H9 (cell line): ENCODE measurements around the gene NKAPD1. TPM values are rescaled to one million over a fixed set of nuclear protein-coding genes. Genes with fewer than 3 reads are reported as not detected.

Experiments
- DNase-seq: peaks from one replicate; pipeline ENCODE4 v3.0.0-alpha.2; 2017
- H2AFZ ChIP-seq: one replicate; pipeline ENCODE4 v1.6.1; 2013; ENCODE audit warnings: mild to moderate bottlenecking, low read length, control low read depth, moderate library complexity
- H2AK5ac ChIP-seq: 2 replicates; pipeline ENCODE4 v1.6.1; 2013; ENCODE audit warnings: low read length, control low read depth, mixed read lengths; ENCODE audit not compliant: insufficient read length
- H2BK120ac ChIP-seq: one replicate; pipeline ENCODE4 v1.6.1; 2013; ENCODE audit warnings: low read depth, mild to moderate bottlenecking, low read length, control low read depth, inconsistent platforms; ENCODE audit not compliant: poor library complexity, severe bottlenecking
- H2BK12ac ChIP-seq: 2 replicates; pipeline ENCODE4 v1.6.1; 2013; ENCODE audit warnings: low read length, control low read depth, mixed read lengths, low read depth; ENCODE audit not compliant: insufficient read length
- H2BK15ac ChIP-seq: 2 replicates; pipeline ENCODE4 v1.6.1; 2013; ENCODE audit warnings: low read depth, low read length, control low read depth
- H2BK20ac ChIP-seq: one replicate; pipeline ENCODE4 v1.6.1; 2013; ENCODE audit warnings: low read depth, mild to moderate bottlenecking, low read length, control low read depth, inconsistent platforms; ENCODE audit not compliant: poor library complexity, severe bottlenecking
- H2BK5ac ChIP-seq: 2 replicates; pipeline ENCODE4 v1.6.1; 2013; ENCODE audit warnings: low read length, control low read depth, mixed read lengths; ENCODE audit not compliant: insufficient read length
- H3K14ac ChIP-seq: 2 replicates; pipeline ENCODE4 v1.6.1; 2013; ENCODE audit warnings: low read length, control low read depth; ENCODE audit not compliant: insufficient read depth
- H3K18ac ChIP-seq: 2 replicates; pipeline ENCODE4 v1.6.1; 2013; ENCODE audit warnings: low read depth, mild to moderate bottlenecking, mixed read lengths, low read length, control low read depth; ENCODE audit not compliant: insufficient read length
- H3K23ac ChIP-seq: 2 replicates; pipeline ENCODE4 v1.6.1; 2013; ENCODE audit warnings: low read length, control low read depth, mixed read lengths, low read depth; ENCODE audit not compliant: insufficient read length
- H3K23me2 ChIP-seq: 2 replicates; pipeline ENCODE4 v1.6.1; 2013; ENCODE audit warnings: low read depth, mild to moderate bottlenecking, mixed read lengths, low read length, control low read depth; ENCODE audit not compliant: insufficient read length, poor library complexity, severe bottlenecking
- H3K27ac ChIP-seq: 2 replicates; pipeline ENCODE4 v1.5.1; 2013; ENCODE audit warnings: low read length, control low read depth, mixed read lengths, low read depth; ENCODE audit not compliant: insufficient read length
- H3K27me3 ChIP-seq: 2 replicates; pipeline ENCODE4 v1.6.1; 2013; ENCODE audit warnings: low read length, control low read depth, inconsistent platforms; ENCODE audit not compliant: insufficient read depth
- H3K4ac ChIP-seq: 2 replicates; pipeline ENCODE4 v1.6.1; 2013; ENCODE audit warnings: low read depth, mild to moderate bottlenecking, control low read depth, inconsistent platforms, low read length, moderate library complexity
- H3K4me1 ChIP-seq: 2 replicates; pipeline ENCODE4 v1.6.1; 2013; ENCODE audit warnings: low read length, control low read depth, inconsistent platforms; ENCODE audit not compliant: insufficient read depth
- H3K4me2 ChIP-seq: 2 replicates; pipeline ENCODE4 v1.6.1; 2013; ENCODE audit warnings: low read length, control low read depth, mixed read lengths; ENCODE audit not compliant: insufficient read length, insufficient read depth
- H3K56ac ChIP-seq: 2 replicates; pipeline ENCODE4 v1.6.1; 2013; ENCODE audit warnings: low read depth, mild to moderate bottlenecking, mixed read lengths, low read length, control low read depth; ENCODE audit not compliant: insufficient read length
- H3K79me1 ChIP-seq: 2 replicates; pipeline ENCODE4 v1.6.1; 2013; ENCODE audit warnings: low read depth, mild to moderate bottlenecking, moderate library complexity, low read length, control low read depth, inconsistent platforms; ENCODE audit not compliant: insufficient read depth, poor library complexity, severe bottlenecking
- H3K79me2 ChIP-seq: 2 replicates; pipeline ENCODE4 v1.6.1; 2013; ENCODE audit warnings: low read length, control low read depth, inconsistent platforms; ENCODE audit not compliant: insufficient read depth
- H3K9ac ChIP-seq: 2 replicates; pipeline ENCODE4 v1.6.1; 2013; ENCODE audit warnings: low read length, control low read depth, mixed read lengths; ENCODE audit not compliant: insufficient read length; ENCODE audit errors: extremely low read depth
- H3K9me3 ChIP-seq: one replicate; pipeline ENCODE4 v1.6.1; 2013; ENCODE audit warnings: low read depth, low read length, inconsistent platforms; ENCODE audit not compliant: control insufficient read depth
- H3T11ph ChIP-seq: one replicate; pipeline ENCODE4 v1.6.1; 2013; ENCODE audit warnings: mild to moderate bottlenecking, low read length, control low read depth, inconsistent platforms
- H4K20me1 ChIP-seq: one replicate; pipeline ENCODE4 v1.6.1; 2013; ENCODE audit not compliant: control insufficient read depth, insufficient read length, insufficient read depth
- H4K5ac ChIP-seq: 2 replicates; pipeline ENCODE4 v1.6.1; 2013; ENCODE audit warnings: low read depth, mild to moderate bottlenecking, mixed read lengths, low read length, control low read depth; ENCODE audit not compliant: insufficient read length
- H4K8ac ChIP-seq: replicated peaks from 2 replicates; pipeline ENCODE4 v1.6.1; 2013; ENCODE audit warnings: low read length, control low read depth, mixed read lengths, low read depth; ENCODE audit not compliant: insufficient read length
- H4K91ac ChIP-seq: 2 replicates; pipeline ENCODE4 v1.6.1; 2013; ENCODE audit warnings: low read depth, mild to moderate bottlenecking, moderate library complexity, mixed read lengths, low read length, control low read depth; ENCODE audit not compliant: insufficient read length
- H3K27ac Mint-ChIP-seq, 3 experiments: 2 replicates in 2 of 3; 3 replicates in 1 of 3; pipeline ENCODE4 v1.8.0; 2020 to 2021; ENCODE audit warnings: mixed read lengths in 3 of 3, mild to moderate bottlenecking in 1 of 3, moderate library complexity in 1 of 3
- H3K27me3 Mint-ChIP-seq: 2 replicates; pipeline ENCODE4 v1.8.0; 2021; ENCODE audit warnings: low read depth, mild to moderate bottlenecking, moderate library complexity, mixed read lengths
- H3K36me3 Mint-ChIP-seq, 3 experiments: 2 replicates in 2 of 3; 3 replicates in 1 of 3; pipeline ENCODE4 v1.8.0; 2020 to 2021; ENCODE audit warnings: low read depth in 3 of 3, mixed read lengths in 3 of 3; ENCODE audit not compliant: insufficient read depth in 1 of 3
- H3K4me1 Mint-ChIP-seq, 2 experiments: 2 replicates each; pipeline ENCODE4 v1.8.0; 2020; ENCODE audit warnings: mixed read lengths in 2 of 2
- H3K4me3 Mint-ChIP-seq, 2 experiments: 2 replicates in 1 of 2; 3 replicates in 1 of 2; pipeline ENCODE4 v1.8.0; 2020 to 2021; ENCODE audit warnings: mild to moderate bottlenecking in 2 of 2, mixed read lengths in 2 of 2, moderate library complexity in 1 of 2
- H3K9me3 Mint-ChIP-seq, 2 experiments: 2 replicates in 1 of 2; 3 replicates in 1 of 2; pipeline ENCODE4 v1.8.0; 2020; ENCODE audit warnings: mild to moderate bottlenecking in 2 of 2, mixed read lengths in 2 of 2, moderate library complexity in 1 of 2
- CTCF ChIP-seq: fragments of 200-600 bp; sonication (generic); conservative IDR thresholded peaks from 3 replicates; pipeline ENCODE4 v1.8.0; 2021; ENCODE audit warnings: antibody characterized with exemption, mild to moderate bottlenecking
- WGBS: extraction: QIAGEN DNeasy Blood & Tissue Kit; methylation state at CpG from one replicate; pipeline ENCODE4 v1.1.7; 2013; ENCODE audit warnings: missing lambda C conversion rate, low lambda C conversion rate, mixed read lengths; ENCODE audit not compliant: insufficient read length; ENCODE audit errors: extremely low coverage; 5-methylcytosine and 5-hydroxymethylcytosine counted together
- total RNA-seq: library from RNA; stranded (reverse); gene quantifications from 2 replicates; pipeline ENCODE4 v1.2.1, GENCODE V29; 2021

NKAPD1 gene
- total RNA-seq, 1 experiment from 2014 or later, result 25.9 TPM

GRCh38 chr11:112123129-112123528 is 49.0 kb downstream of the NKAPD1 start:
- Histone ChIP-seq H4K20me1 (no peaks in the 10 kb centered on the region), H4K8ac (no peak overlapping the region), H3K9ac (no peak overlapping the region), H4K91ac (no peak overlapping the region), H3K18ac (no peak overlapping the region), H4K5ac (no peak overlapping the region), H3T11ph (no peak overlapping the region), H3K27ac (no peak overlapping the region), H2BK5ac (no peak overlapping the region), H3K9me3 (no peaks in the 10 kb centered on the region), H2BK20ac (no peak overlapping the region), H2BK15ac (no peak overlapping the region), H2AK5ac (no peak overlapping the region), H3K4me2 (no peak overlapping the region), H2BK120ac (no peak overlapping the region), H3K23ac (no peak overlapping the region), H3K4ac (no peak overlapping the region), H2AFZ (no peak overlapping the region), H3K56ac (no peak overlapping the region), H3K14ac (no peak overlapping the region), H3K79me2 (no peaks in the 10 kb centered on the region), H3K4me1 (no peaks in the 10 kb centered on the region), H3K23me2 (no peaks in the 10 kb centered on the region), H2BK12ac (no peak overlapping the region), H3K27me3 (no peaks in the 10 kb centered on the region), H3K79me1 (no peaks in the 10 kb centered on the region)
- no peak overlapping the region for H3K27ac Mint-ChIP-seq
- H3K4me3 Mint-ChIP-seq, result no peak overlapping the region
- no peaks in the 10 kb centered on the region for H3K27me3 Mint-ChIP-seq
- no peak for DNase-seq
- H3K9me3 Mint-ChIP-seq, result peaks cover 0 to 3% of the 10 kb centered on the region in 2 experiments; a peak in 2 of 5 replicates
- H3K4me1 Mint-ChIP-seq, result no peaks in the 10 kb centered on the region
- no peak for TF ChIP-seq CTCF
- no peaks in the 10 kb centered on the region for H3K36me3 Mint-ChIP-seq
- no CpG with 5 or more reads among the region's 4 CpGs for WGBS
